DOHH2 (cell line): Measurements from ENCODE around the gene IGSF3.

ENCODE experiments used
- H3F3A ChIP-seq: fragments of 200-600 bp; sonication (generic), shearing (Covaris generic); 2 replicates; pipeline ENCODE4 v1.6.0; 2016; ENCODE audit warnings: antibody characterized with exemption, mild to moderate bottlenecking; ENCODE audit not compliant: control insufficient read depth, insufficient read depth
- H3K27ac ChIP-seq: fragments of 200-600 bp; sonication (generic); 2 replicates; pipeline ENCODE4 v1.5.1; 2014; ENCODE audit warnings: low read depth, mild to moderate bottlenecking, low read length, moderate library complexity
- H3K27me3 ChIP-seq: fragments of 200-600 bp; sonication (generic); 2 replicates; pipeline ENCODE4 v1.6.1; 2014; ENCODE audit warnings: mild to moderate bottlenecking, low read length, mixed read lengths; ENCODE audit not compliant: control insufficient read depth
- H3K36me3 ChIP-seq: fragments of 200-600 bp; sonication (generic); 2 replicates; pipeline ENCODE4 v1.6.1; 2014; ENCODE audit warnings: mild to moderate bottlenecking, low read length, moderate library complexity, mixed read lengths; ENCODE audit not compliant: control insufficient read depth
- H3K4me1 ChIP-seq: fragments of 200-600 bp; sonication (generic); 2 replicates; pipeline ENCODE4 v1.6.1; 2014; ENCODE audit warnings: mild to moderate bottlenecking, low read length, mixed read lengths; ENCODE audit not compliant: control insufficient read depth
- H3K4me2 ChIP-seq: fragments of 200-600 bp; sonication (generic); 2 replicates; pipeline ENCODE4 v1.6.0; 2014; ENCODE audit warnings: mild to moderate bottlenecking, low read length, moderate library complexity
- H3K4me3 ChIP-seq: fragments of 200-600 bp; sonication (generic); 2 replicates; pipeline ENCODE4 v1.5.1; 2014; ENCODE audit warnings: mild to moderate bottlenecking, low read length, mixed read lengths
- H3K79me2 ChIP-seq: fragments of 200-600 bp; sonication (generic); 2 replicates; pipeline ENCODE4 v1.6.1; 2014; ENCODE audit warnings: mild to moderate bottlenecking, low read length, mixed read lengths; ENCODE audit not compliant: control insufficient read depth
- H3K9me2 ChIP-seq: fragments of 200-600 bp; sonication (generic); replicated peaks from 2 replicates; pipeline ENCODE4 v1.6.1; 2014; ENCODE audit warnings: mild to moderate bottlenecking, low read length, mixed read lengths; ENCODE audit not compliant: control insufficient read depth
- H3K9me3 ChIP-seq: fragments of 200-600 bp; sonication (generic); 2 replicates; pipeline ENCODE4 v1.6.1; 2014; ENCODE audit warnings: antibody characterized with exemption, low read length, mixed read lengths; ENCODE audit not compliant: control insufficient read depth, insufficient read depth
- H4K20me1 ChIP-seq: fragments of 200-600 bp; sonication (generic); 2 replicates; pipeline ENCODE4 v1.6.0; 2014; ENCODE audit warnings: low read depth, mild to moderate bottlenecking, antibody characterized with exemption, low read length, moderate library complexity; ENCODE audit not compliant: control insufficient read depth, insufficient read depth
- EZH2phosphoT487 ChIP-seq: fragments of 200-600 bp; sonication (generic); IDR thresholded peaks from 2 replicates; pipeline ENCODE4 v1.6.1; 2017; ENCODE audit warnings: borderline replicate concordance, mild to moderate bottlenecking, antibody characterized with exemption, low read length, moderate library complexity, mixed read lengths
- TF ChIP-seq, protein P1 (sequence below): fragments of 200-600 bp; sonication (generic); IDR thresholded peaks from one replicate; pipeline ENCODE4 v1.5.1; 2014; ENCODE audit warnings: antibody characterized with exemption, mild to moderate bottlenecking, low read depth, low read length; ENCODE audit not compliant: poor library complexity, severe bottlenecking

IGSF3 gene

GRCh38 chr1:116529681-116530080 lies 137.9 kb downstream of the IGSF3 start:
- Histone ChIP-seq H3K4me2 (no peak overlapping the region), H4K20me1 (no peaks in the 10 kb centered on the region), H3F3A (no peaks in the 10 kb centered on the region), H3K27ac (no peak overlapping the region), H3K9me2 (no peaks in the 10 kb centered on the region), H3K9me3 (no peaks in the 10 kb centered on the region), H3K36me3 (no peaks in the 10 kb centered on the region), H3K4me3 (no peak overlapping the region), H3K79me2 (no peaks in the 10 kb centered on the region), H3K4me1 (no peaks in the 10 kb centered on the region), H3K27me3 (no peaks in the 10 kb centered on the region)
- TF ChIP-seq, protein P1, sequence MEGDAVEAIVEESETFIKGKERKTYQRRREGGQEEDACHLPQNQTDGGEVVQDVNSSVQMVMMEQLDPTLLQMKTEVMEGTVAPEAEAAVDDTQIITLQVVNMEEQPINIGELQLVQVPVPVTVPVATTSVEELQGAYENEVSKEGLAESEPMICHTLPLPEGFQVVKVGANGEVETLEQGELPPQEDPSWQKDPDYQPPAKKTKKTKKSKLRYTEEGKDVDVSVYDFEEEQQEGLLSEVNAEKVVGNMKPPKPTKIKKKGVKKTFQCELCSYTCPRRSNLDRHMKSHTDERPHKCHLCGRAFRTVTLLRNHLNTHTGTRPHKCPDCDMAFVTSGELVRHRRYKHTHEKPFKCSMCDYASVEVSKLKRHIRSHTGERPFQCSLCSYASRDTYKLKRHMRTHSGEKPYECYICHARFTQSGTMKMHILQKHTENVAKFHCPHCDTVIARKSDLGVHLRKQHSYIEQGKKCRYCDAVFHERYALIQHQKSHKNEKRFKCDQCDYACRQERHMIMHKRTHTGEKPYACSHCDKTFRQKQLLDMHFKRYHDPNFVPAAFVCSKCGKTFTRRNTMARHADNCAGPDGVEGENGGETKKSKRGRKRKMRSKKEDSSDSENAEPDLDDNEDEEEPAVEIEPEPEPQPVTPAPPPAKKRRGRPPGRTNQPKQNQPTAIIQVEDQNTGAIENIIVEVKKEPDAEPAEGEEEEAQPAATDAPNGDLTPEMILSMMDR, result no peak
- no peak for TF ChIP-seq EZH2phosphoT487

GRCh38 chr1:116529199-116529631 lies 138.3 kb downstream of the IGSF3 start:
- Histone ChIP-seq H3K36me3 (no peaks in the 10 kb centered on the region), H4K20me1 (no peaks in the 10 kb centered on the region), H3K4me2 (no peak overlapping the region), H3K79me2 (no peaks in the 10 kb centered on the region), H3K4me1 (no peaks in the 10 kb centered on the region), H3F3A (no peaks in the 10 kb centered on the region), H3K4me3 (no peak overlapping the region), H3K27me3 (no peaks in the 10 kb centered on the region), H3K9me2 (no peaks in the 10 kb centered on the region), H3K27ac (no peak overlapping the region), H3K9me3 (no peaks in the 10 kb centered on the region)
- TF ChIP-seq, protein P1, result no peak
- TF ChIP-seq EZH2phosphoT487, result no peak

GRCh38 chr1:116528329-116529083 lies 139.0 kb downstream of the IGSF3 start:
- H3K9me3 ChIP-seq, result no peaks in the 10 kb centered on the region
- H3K4me3 ChIP-seq, result no peak overlapping the region
- H3K79me2 ChIP-seq, result no peaks in the 10 kb centered on the region
- no peak for TF ChIP-seq EZH2phosphoT487
- TF ChIP-seq, protein P1, result no peak
- H3K27ac ChIP-seq, result no peak overlapping the region
- no peaks in the 10 kb centered on the region for H3K4me1 ChIP-seq
- no peak overlapping the region for H3K4me2 ChIP-seq
- no peaks in the 10 kb centered on the region for H3F3A ChIP-seq
- no peaks in the 10 kb centered on the region for H3K36me3 ChIP-seq
- H3K27me3 ChIP-seq, result no peaks in the 10 kb centered on the region
- no peaks in the 10 kb centered on the region for H4K20me1 ChIP-seq
- no peaks in the 10 kb centered on the region for H3K9me2 ChIP-seq
